SW480 (cell line): ENCODE results near the gene PRRT1B.
"Not testable (repeated sequence)": the region's sequence is repeated elsewhere in the genome, so short reads cannot be mapped to it uniquely, and the experiment has no call there.

Experiments used
- DNase-seq: peaks from one replicate; pipeline ENCODE4 v3.0.0-alpha.2; 2016; ENCODE audit warnings: low spot score

PRRT1B gene

GRCh38 chr9:131522257-131523085 lies 22.9 kb upstream of the PRRT1B start:
- no peak for DNase-seq

- no peak for DNase-seq
Measured at GRCh38 chr9:131523086-131523388, 22.3 kb upstream of the PRRT1B start.

- no peak for DNase-seq
Measured at GRCh38 chr9:131523451-131524435, 21.6 kb upstream of the PRRT1B start.

- DNase-seq, result no peak
Measured at GRCh38 chr9:131524665-131525315, 20.5 kb upstream of the PRRT1B start.

- no peak for DNase-seq
Measured at GRCh38 chr9:131525643-131526565, 19.4 kb upstream of the PRRT1B start.

GRCh38 chr9:131528186-131528585 lies 17.1 kb upstream of the PRRT1B start:
- no peak for DNase-seq

- no peak for DNase-seq
Measured at GRCh38 chr9:131528886-131529505, 16.3 kb upstream of the PRRT1B start.

- DNase-seq, result no peak
Measured at GRCh38 chr9:131529597-131530545, 15.5 kb upstream of the PRRT1B start.

- DNase-seq, result peak; percentile 33
Measured at GRCh38 chr9:131530546-131530919, 14.8 kb upstream of the PRRT1B start.

GRCh38 chr9:131530920-131531832 lies 14.1 kb upstream of the PRRT1B start, which contains the start of gene UCK1:
UCK1 (minus strand) TSS chr9:131531263; CDS start chr9:131531174, 89 bp downstream.
- DNase-seq, result peak; percentile 67

GRCh38 chr9:131534721-131535237 lies 10.5 kb upstream of the PRRT1B start:
- no peak for DNase-seq

GRCh38 chr9:131537946-131538345 lies 7.4 kb upstream of the PRRT1B start:
- no peak for DNase-seq

GRCh38 chr9:131539223-131539923 lies 6.0 kb upstream of the PRRT1B start:
- DNase-seq, result no peak

GRCh38 chr9:131543141-131543540 lies 2.2 kb upstream of the PRRT1B start:
- DNase-seq, result no peak

GRCh38 chr9:131545786-131546335 lies 538 bp downstream of the PRRT1B start:
- no peak for DNase-seq

- DNase-seq, result peak; percentile 52
Measured at GRCh38 chr9:131546336-131547084, 1.2 kb downstream of the PRRT1B start.

GRCh38 chr9:131549186-131549585 lies 3.9 kb downstream of the PRRT1B start:
- not testable (repeated sequence) for DNase-seq
